Hepatocyte (in vitro differentiated cells): ENCODE data around the gene ADGRA1. TPM values are rescaled to one million over a fixed set of nuclear protein-coding genes. Genes with fewer than 3 reads are reported as not detected.

Experiments used
- DNase-seq: peaks from one replicate; pipeline ENCODE4 v3.0.0-alpha.2; 2016; ENCODE audit warnings: low spot score
- H2AFZ ChIP-seq: fragments of 200-600 bp; sonication (generic); 2 replicates; pipeline ENCODE4 v1.6.0; 2016; ENCODE audit warnings: antibody characterized with exemption, mild to moderate bottlenecking
- H3K27ac ChIP-seq: fragments of 200-600 bp; sonication (generic); 2 replicates; pipeline ENCODE4 v1.5.1; 2016; ENCODE audit warnings: mild to moderate bottlenecking
- H3K27me3 ChIP-seq: fragments of 200-600 bp; sonication (generic); 2 replicates; pipeline ENCODE4 v1.6.1; 2016
- H3K36me3 ChIP-seq: fragments of 200-600 bp; sonication (generic); replicated peaks from 2 replicates; pipeline ENCODE4 v1.5.1; 2016; ENCODE audit warnings: low read depth; ENCODE audit not compliant: insufficient read depth
- H3K4me1 ChIP-seq: fragments of 200-600 bp; sonication (generic); 2 replicates; pipeline ENCODE4 v1.5.1; 2016; ENCODE audit warnings: mild to moderate bottlenecking, moderate library complexity; ENCODE audit not compliant: insufficient read depth
- H3K4me2 ChIP-seq: fragments of 200-600 bp; sonication (generic); 2 replicates; pipeline ENCODE4 v1.6.0; 2016
- H3K4me3 ChIP-seq: fragments of 200-600 bp; sonication (generic); 2 replicates; pipeline ENCODE4 v1.5.1; 2016; ENCODE audit warnings: mild to moderate bottlenecking
- H3K79me2 ChIP-seq: fragments of 200-600 bp; sonication (generic); 2 replicates; pipeline ENCODE4 v1.6.0; 2017; ENCODE audit warnings: mild to moderate bottlenecking
- H3K9me2 ChIP-seq: fragments of 200-600 bp; sonication (generic); replicated peaks from 2 replicates; pipeline ENCODE4 v1.6.0; 2017; ENCODE audit warnings: mild to moderate bottlenecking; ENCODE audit not compliant: insufficient read depth
- H3K9me3 ChIP-seq: fragments of 200-600 bp; sonication (generic); 2 replicates; pipeline ENCODE4 v1.5.1; 2016; ENCODE audit warnings: low read depth, mild to moderate bottlenecking
- H4K20me1 ChIP-seq: fragments of 200-600 bp; sonication (generic); 2 replicates; pipeline ENCODE4 v1.6.0; 2016; ENCODE audit warnings: mild to moderate bottlenecking; ENCODE audit not compliant: insufficient read depth, poor library complexity, severe bottlenecking
- CTCF ChIP-seq: fragments of 200-600 bp; sonication (generic); IDR thresholded peaks from 2 replicates; pipeline ENCODE4 v1.5.1; 2016; ENCODE audit warnings: antibody characterized with exemption, mild to moderate bottlenecking; ENCODE audit not compliant: poor library complexity
- EZH2 ChIP-seq: fragments of 200-600 bp; sonication (generic); IDR thresholded peaks from 2 replicates; pipeline ENCODE4 v1.6.1; 2016; ENCODE audit warnings: antibody characterized with exemption, mild to moderate bottlenecking, borderline replicate concordance
- EZH2phosphoT487 ChIP-seq: fragments of 200-600 bp; sonication (generic); IDR thresholded peaks from one replicate; pipeline ENCODE4 v1.6.1; 2018; ENCODE audit warnings: antibody characterized with exemption, mild to moderate bottlenecking, low read depth, moderate library complexity; ENCODE audit not compliant: unreplicated experiment, severe bottlenecking
- WGBS: methylation state at CpG from one replicate; pipeline ENCODE4 v1.1.6; 2016; ENCODE audit warnings: low lambda C conversion rate; ENCODE audit errors: missing lambda C conversion rate; 5-methylcytosine and 5-hydroxymethylcytosine counted together
- polyA plus RNA-seq: library from polyadenylated mRNA; unstranded; fragments of >200 nt; fragmentation: Nextera tagmentation; extraction: Ambion mirVana; gene quantifications from 2 replicates; pipeline ENCODE4 v1.2.1, GENCODE V29; 2016
- total RNA-seq: library from RNA; depleted of rRNA; stranded (reverse); fragments of >200 nt; gene quantifications from 2 replicates; pipeline ENCODE4 v1.2.3, GENCODE V29; 2014

ADGRA1 gene
- total and polyA plus RNA-seq, 2 experiments from 2014 or later: 0.47 TPM; not detected in 1

- no peak overlapping the region for H3K27ac ChIP-seq
- H3K36me3 ChIP-seq: no peaks in the 10 kb centered on the region
- no peak overlapping the region for H3K4me2 ChIP-seq
- H4K20me1 ChIP-seq: peaks cover 3% of the 10 kb centered on the region
- DNase-seq: no peak
- H2AFZ ChIP-seq: no peak overlapping the region
- H3K4me1 ChIP-seq: peaks cover 22% of the 10 kb centered on the region
- no peaks in the 10 kb centered on the region for H3K27me3 ChIP-seq
- 83% methylated on average over 12 of the region's 12 CpGs for WGBS
- no peaks in the 10 kb centered on the region for H3K9me3 ChIP-seq
- TF ChIP-seq CTCF (no peak), EZH2phosphoT487 (no peak), EZH2 (no peak)
- H3K9me2 ChIP-seq: no peaks in the 10 kb centered on the region
- no peaks in the 10 kb centered on the region for H3K79me2 ChIP-seq
- H3K4me3 ChIP-seq: no peak overlapping the region
Observed at GRCh38 chr10:133158437-133158755, 70.7 kb downstream of the ADGRA1 start.

DNA sequence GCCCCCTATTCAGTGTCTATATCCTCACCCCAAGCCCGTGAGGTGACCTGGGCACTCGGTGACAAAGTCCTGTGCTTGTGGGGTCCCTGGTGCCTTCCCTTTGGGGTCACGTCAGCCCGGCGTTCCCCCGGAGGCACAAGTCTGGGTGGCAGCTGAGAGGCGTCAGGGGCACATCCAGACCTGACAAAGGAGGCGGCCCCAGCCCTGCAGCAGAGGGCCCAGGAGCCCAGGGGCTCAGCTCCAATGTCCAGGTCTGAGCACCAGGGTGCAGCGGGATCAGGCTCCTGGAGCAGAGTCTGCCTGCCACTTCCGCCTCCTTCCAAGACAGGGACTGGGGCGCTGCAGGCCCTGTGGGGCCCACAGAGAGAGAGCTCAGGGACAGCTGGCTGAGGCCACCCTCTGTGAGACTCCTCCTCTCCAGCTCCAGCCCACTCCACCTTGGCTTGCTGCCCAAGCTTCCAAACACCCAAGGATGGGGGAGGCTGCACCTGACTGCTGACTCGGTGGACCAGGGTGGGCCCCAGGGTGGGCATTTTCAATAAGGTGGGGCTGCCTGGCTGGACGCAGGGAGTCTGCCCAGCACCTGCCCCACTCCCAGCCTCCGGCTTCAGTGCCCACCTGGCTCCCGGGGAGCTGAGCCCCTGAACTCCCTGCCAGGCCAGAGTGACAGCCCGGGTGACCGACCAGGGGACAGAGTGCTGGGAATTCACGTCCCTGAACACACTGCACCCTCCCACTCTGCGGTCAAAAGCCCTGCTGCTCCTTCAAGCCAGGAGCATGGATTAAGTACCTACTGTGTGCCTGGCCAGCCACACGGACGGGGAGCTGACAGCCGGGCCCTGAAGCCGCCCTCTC lies 71.3 kb downstream of the ADGRA1 start:
- WGBS: 57% methylated on average over 20 of the region's 23 CpGs
- peaks cover 22% of the 10 kb centered on the region for H3K4me1 ChIP-seq
- TF ChIP-seq CTCF: peak; percentile 13
- TF ChIP-seq EZH2: no peak
- peaks cover 3% of the 10 kb centered on the region for H4K20me1 ChIP-seq
- no peak overlapping the region for H2AFZ ChIP-seq
- H3K27me3 ChIP-seq: no peaks in the 10 kb centered on the region
- H3K79me2 ChIP-seq: no peaks in the 10 kb centered on the region
- peak overlapping the region; percentile 73 for H3K27ac ChIP-seq
- H3K36me3 ChIP-seq: no peaks in the 10 kb centered on the region
- no peak overlapping the region for H3K4me3 ChIP-seq
- peak overlapping the region; percentile 100 for H3K4me2 ChIP-seq
- peak; percentile 85 for DNase-seq
- no peaks in the 10 kb centered on the region for H3K9me2 ChIP-seq
- H3K9me3 ChIP-seq: no peaks in the 10 kb centered on the region

- Histone ChIP-seq H3K4me2 (peak overlapping the region; percentile 100), H3K4me1 (peaks cover 22% of the 10 kb centered on the region), H3K9me3 (no peaks in the 10 kb centered on the region), H3K27ac (peak overlapping the region; percentile 73), H3K9me2 (no peaks in the 10 kb centered on the region), H3K79me2 (no peaks in the 10 kb centered on the region), H2AFZ (no peak overlapping the region), H4K20me1 (peaks cover 3% of the 10 kb centered on the region), H3K36me3 (no peaks in the 10 kb centered on the region), H3K27me3 (no peaks in the 10 kb centered on the region), H3K4me3 (no peak overlapping the region)
- DNase-seq: no peak
- TF ChIP-seq CTCF (no peak), EZH2 (no peak), EZH2phosphoT487 (no peak)
- 11% methylated on average over 13 of the region's 18 CpGs for WGBS
Observed at GRCh38 chr10:133159611-133159949, 71.9 kb downstream of the ADGRA1 start.
